B cell (primary cell): ENCODE data around the gene SREBF1. TPM values are rescaled to one million over a fixed set of nuclear protein-coding genes. Genes with fewer than 3 reads are reported as not detected.

Experiments used
- ATAC-seq: fragments of 200-7000 bp; cut with Tn5 transposase; one replicate; pipeline ENCODE4 v1.10.0; 2021; ENCODE audit warnings: low read depth, mild to moderate bottlenecking, moderate number of reproducible peaks, moderate library complexity
- CTCF ChIA-PET: fragments of 350-600 bp; sonication (Branson Sonifier 250); formaldehyde crosslinking; loops from one replicate; lab custom pipeline; 2021; ENCODE audit warnings: antibody characterized with exemption, inconsistent platforms; lab: Charles Lee
- POLR2A ChIA-PET: fragments of 350-600 bp; sonication (Branson Sonifier 250); formaldehyde crosslinking; loops from one replicate; lab custom pipeline; 2021; ENCODE audit warnings: antibody characterized with exemption; lab: Charles Lee
- DNase-seq: peaks from one replicate; pipeline ENCODE4 v3.0.0; 2013
- H2AFZ ChIP-seq: 2 replicates; pipeline ENCODE4 v1.6.1; 2012; ENCODE audit warnings: mild to moderate bottlenecking, low read depth, low read length; ENCODE audit not compliant: insufficient read depth, poor library complexity, severe bottlenecking
- H3K27ac ChIP-seq, 2 donors: 1 replicate in 1 of 2; 2 replicates in 1 of 2; pipeline ENCODE4 v1.5.1; 2012 to 2013; ENCODE audit warnings: low read length in 2 of 2, mild to moderate bottlenecking in 2 of 2, moderate library complexity in 1 of 2
- H3K27me3 ChIP-seq, 4 experiments: fragments of 200-600 bp in 1 of 4; sonication (generic) in 1 of 4; replicated peaks in 1 of 4; 1 replicate in 2 of 4; 2 replicates in 2 of 4; pipeline versions ENCODE4 v1.6.1 to v1.7.0; 2013 to 2016; ENCODE audit warnings: low read length in 3 of 4, mild to moderate bottlenecking in 2 of 4, mixed read lengths in 1 of 4, moderate library complexity in 1 of 4; ENCODE audit not compliant: insufficient read depth in 4 of 4, control insufficient read depth in 3 of 4; ENCODE audit errors: control extremely low read depth in 1 of 4
- H3K36me3 ChIP-seq, 2 experiments: replicated peaks in 1 of 2; 1 replicate in 1 of 2; 2 replicates in 1 of 2; pipeline versions ENCODE4 v1.6.1 to v1.7.1; 2013; ENCODE audit warnings: low read length in 1 of 2; ENCODE audit not compliant: insufficient read depth in 2 of 2, control insufficient read depth in 1 of 2; ENCODE audit errors: control extremely low read depth in 1 of 2, extremely low read depth in 1 of 2
- H3K4me1 ChIP-seq, 2 donors: fragments of 200-600 bp in 1 of 2; sonication (generic) in 1 of 2; 1 replicate in 1 of 2; 2 replicates in 1 of 2; pipeline versions ENCODE4 v1.5.1 to v1.6.1; 2013 to 2017; ENCODE audit warnings: low read length in 2 of 2; ENCODE audit not compliant: control insufficient read depth in 2 of 2, insufficient read depth in 2 of 2
- H3K4me2 ChIP-seq: replicated peaks from 2 replicates; pipeline ENCODE3; 2012; ENCODE audit warnings: mild to moderate bottlenecking, low read depth, low read length; ENCODE audit not compliant: poor library complexity, severe bottlenecking
- H3K4me3 ChIP-seq, 5 experiments: fragments of 200-600 bp in 1 of 5; sonication (generic) in 1 of 5; 1 replicate in 3 of 5; 2 replicates in 2 of 5; pipeline versions ENCODE4 v1.5.1 to v1.7.0; 2011 to 2016; ENCODE audit warnings: low read length in 4 of 5, mild to moderate bottlenecking in 4 of 5, low read depth in 2 of 5, control low read depth in 1 of 5, moderate library complexity in 1 of 5; ENCODE audit not compliant: insufficient read depth in 1 of 5; ENCODE audit errors: control extremely low read depth in 1 of 5, extremely low read depth in 1 of 5
- H3K79me2 ChIP-seq: fragments of 200-600 bp; sonication (generic); one replicate; pipeline ENCODE4 v1.6.0; 2016; ENCODE audit warnings: low read length; ENCODE audit not compliant: control insufficient read depth, insufficient read depth
- H3K9ac ChIP-seq: fragments of 200-600 bp; sonication (generic); 2 replicates; pipeline ENCODE4 v1.6.1; 2017; ENCODE audit warnings: mild to moderate bottlenecking, low read length, moderate library complexity
- H3K9me3 ChIP-seq, 3 donors: one replicate each; pipeline versions ENCODE4 v1.6.1 to v1.7.1; 2013; ENCODE audit warnings: low read length in 2 of 3; ENCODE audit not compliant: control insufficient read depth in 2 of 3, insufficient read depth in 1 of 3; ENCODE audit errors: control extremely low read depth in 1 of 3
- H4K20me1 ChIP-seq: 2 replicates; pipeline ENCODE4 v1.6.0; 2012; ENCODE audit warnings: mild to moderate bottlenecking, low read length; ENCODE audit not compliant: insufficient read depth, control insufficient read depth, poor library complexity, severe bottlenecking
- H3K27ac Mint-ChIP-seq: one replicate; pipeline ENCODE4 v1.8.0; 2021; ENCODE audit warnings: mixed read lengths
- H3K27me3 Mint-ChIP-seq: one replicate; pipeline ENCODE4 v1.8.0; 2021; ENCODE audit warnings: mixed read lengths
- H3K4me1 Mint-ChIP-seq: one replicate; pipeline ENCODE4 v1.8.0; 2021; ENCODE audit warnings: mixed read lengths
- H3K4me3 Mint-ChIP-seq: one replicate; pipeline ENCODE4 v1.8.0; 2021; ENCODE audit warnings: mixed read lengths
- H3K9me3 Mint-ChIP-seq: one replicate; pipeline ENCODE4 v1.8.0; 2022; ENCODE audit warnings: mixed read lengths; ENCODE audit not compliant: insufficient read depth
- CTCF ChIP-seq: fragments of 200-600 bp; IDR thresholded peaks from one replicate; pipeline ENCODE4 v1.8.0; 2022; ENCODE audit warnings: antibody characterized with exemption, mild to moderate bottlenecking
- EZH2 ChIP-seq: IDR thresholded peaks from 2 replicates; pipeline ENCODE4 v1.6.1; 2012; ENCODE audit warnings: borderline replicate concordance, low read depth, mild to moderate bottlenecking, moderate library complexity, low read length; ENCODE audit not compliant: insufficient read depth, poor library complexity, severe bottlenecking
- WGBS: methylation state at CpG from one replicate; pipeline ENCODE4 v1.1.5; 2013; ENCODE audit warnings: missing lambda C conversion rate; ENCODE audit not compliant: insufficient coverage; 5-methylcytosine and 5-hydroxymethylcytosine counted together
- intact Hi-C: fragments of 100-400 bp; cut with micrococcal nuclease; formaldehyde crosslinking; loops from one replicate; pipeline ENCODE4 v1.10.0; 2022
- polyA plus RNA-seq: library from polyadenylated mRNA; depleted of rRNA; stranded (reverse); fragments of >200 nt; gene quantifications from 2 replicates; pipeline ENCODE4 v1.2.3, GENCODE V29; 2012
- total RNA-seq, 2 donors: library from RNA; stranded (reverse); fragments of 120-200 nt in 1 of 2; gene quantifications; 1 replicate in 1 of 2; 2 replicates in 1 of 2; pipeline versions ENCODE4 v1.2.3 to v1.2.4, GENCODE V29; 2013 to 2022

SREBF1 gene
- total and polyA plus RNA-seq, 2 donors (not counting 1 experiment from before 2014, with no cell fraction given) = 21.6 to 34.9 TPM

GRCh38 chr17:17871913-17872312 lies 35.1 kb upstream of the SREBF1 start:
- no peak overlapping the region for H3K27ac Mint-ChIP-seq
- ChIA-PET POLR2A (no interaction called here), CTCF (no interaction called here)
- TF ChIP-seq CTCF (no peak), EZH2 (no peak)
- Histone ChIP-seq H3K79me2 (no peaks in the 10 kb centered on the region), H3K27me3 (no peaks in the 10 kb centered on the region), H3K27ac (no peak overlapping the region), H4K20me1 (no peaks in the 10 kb centered on the region), H3K9me3 (no peaks in the 10 kb centered on the region), H3K4me3 (no peak overlapping the region), H3K9ac (no peak overlapping the region), H3K4me1 (no peaks in the 10 kb centered on the region), H3K4me2 (no peak overlapping the region), H2AFZ (no peak overlapping the region), H3K36me3 (peaks cover 3 to 17% of the 10 kb centered on the region in 2 experiments)
- intact Hi-C loops = no loop called here
- no peaks in the 10 kb centered on the region for H3K9me3 Mint-ChIP-seq
- WGBS = 100% methylated on average over 2 of the region's 3 CpGs
- no peak for ATAC-seq
- no peak for DNase-seq
- H3K27me3 Mint-ChIP-seq = no peaks in the 10 kb centered on the region
- H3K4me3 Mint-ChIP-seq = no peak overlapping the region
- no peaks in the 10 kb centered on the region for H3K4me1 Mint-ChIP-seq

GRCh38 chr17:17870247-17870646 lies 33.5 kb upstream of the SREBF1 start:
- H3K27ac Mint-ChIP-seq = no peak overlapping the region
- Histone ChIP-seq H3K36me3 (peaks cover 0 to 12% of the 10 kb centered on the region in 2 experiments), H4K20me1 (no peaks in the 10 kb centered on the region), H3K27ac (no peak overlapping the region), H3K9ac (no peak overlapping the region), H2AFZ (no peak overlapping the region), H3K4me2 (no peak overlapping the region), H3K4me1 (no peaks in the 10 kb centered on the region), H3K79me2 (no peaks in the 10 kb centered on the region), H3K27me3 (no peaks in the 10 kb centered on the region), H3K4me3 (no peak overlapping the region), H3K9me3 (no peaks in the 10 kb centered on the region)
- POLR2A ChIA-PET = no interaction called here
- no peaks in the 10 kb centered on the region for H3K27me3 Mint-ChIP-seq
- no peak for DNase-seq
- TF ChIP-seq EZH2 = no peak
- no peak for TF ChIP-seq CTCF
- WGBS = 96% methylated on average over 4 of the region's 6 CpGs
- ATAC-seq = no peak
- no peak overlapping the region for H3K4me3 Mint-ChIP-seq
- no peaks in the 10 kb centered on the region for H3K9me3 Mint-ChIP-seq
- intact Hi-C loops = no loop called here
- CTCF ChIA-PET = interaction anchor here (1.2 kb wide), 1 partner anchor 230 kb away, joined by 4 read pairs; no protein-coding TSS in a partner anchor
- H3K4me1 Mint-ChIP-seq = no peaks in the 10 kb centered on the region
